ENCODE results near the gene MPHOSPH10. TPM values are rescaled to one million over a fixed set of nuclear protein-coding genes. Genes with fewer than 3 reads are reported as not detected.
A peak's percentile ranks its signal among the peaks of the same experiment; 100 is the strongest.

The MPHOSPH10 gene
- total and polyA plus RNA-seq, 4 donors, result 16.8 to 40.6 (median 25.0) TPM

DNA sequence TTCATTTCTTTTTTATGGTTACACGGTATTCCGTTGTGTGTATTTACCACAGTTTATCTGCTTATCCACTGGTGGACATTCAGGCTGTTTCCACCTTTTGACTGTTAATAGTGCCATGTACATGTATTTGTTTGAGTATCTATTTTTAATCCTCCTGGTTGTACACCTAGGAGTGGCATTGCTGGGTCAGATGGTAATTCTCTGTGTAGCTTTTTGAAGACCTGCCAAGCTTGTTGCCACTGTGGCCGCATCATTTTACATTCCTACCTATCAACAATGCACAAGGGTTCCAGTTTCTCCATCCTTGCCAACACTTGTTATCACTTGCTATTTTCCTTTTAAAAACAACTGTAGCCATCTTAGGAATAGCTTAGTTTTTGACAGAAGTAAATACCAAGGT lies 13.3 kb downstream of the MPHOSPH10 start:
- Histone ChIP-seq H3K27ac (ENCODE audit: low read depth in 1 of 2, low read length in 1 of 2) (no peak overlapping the region), H3K4me3 (no peak overlapping the region), H3K9me3 (ENCODE audit: control insufficient read depth in 4 of 4, insufficient read depth in 3 of 4, low read length in 3 of 4) (no peaks in the 10 kb centered on the region), H3K9ac (ENCODE audit: insufficient read depth in 1 of 2, low read length in 2 of 2) (no peak overlapping the region), H3K4me1 (ENCODE audit: control insufficient read depth in 5 of 5, insufficient read depth in 5 of 5, low read length in 5 of 5) (no peaks in the 10 kb centered on the region), H3K27me3 (ENCODE audit: control insufficient read depth in 3 of 3, insufficient read depth in 3 of 3, low read length in 2 of 3) (no peaks in the 10 kb centered on the region), H3K36me3 (ENCODE audit: control insufficient read depth in 4 of 4, insufficient read depth in 4 of 4, low read length in 4 of 4) (peaks cover 32 to 65% (median 55%) of the 10 kb centered on the region in 4 donors)
- 90 to 96% methylated on average over 3 of the region's 3 CpGs for WGBS, 2 donors
- no peak for TF ChIP-seq CTCF (IDR thresholded peaks at IDR 0.05; ENCODE audit: control extremely low read depth, extremely low read depth)
- no peak for ATAC-seq (ENCODE audit: insufficient read depth, low FRiP score)
- no peak for DNase-seq

DNA sequence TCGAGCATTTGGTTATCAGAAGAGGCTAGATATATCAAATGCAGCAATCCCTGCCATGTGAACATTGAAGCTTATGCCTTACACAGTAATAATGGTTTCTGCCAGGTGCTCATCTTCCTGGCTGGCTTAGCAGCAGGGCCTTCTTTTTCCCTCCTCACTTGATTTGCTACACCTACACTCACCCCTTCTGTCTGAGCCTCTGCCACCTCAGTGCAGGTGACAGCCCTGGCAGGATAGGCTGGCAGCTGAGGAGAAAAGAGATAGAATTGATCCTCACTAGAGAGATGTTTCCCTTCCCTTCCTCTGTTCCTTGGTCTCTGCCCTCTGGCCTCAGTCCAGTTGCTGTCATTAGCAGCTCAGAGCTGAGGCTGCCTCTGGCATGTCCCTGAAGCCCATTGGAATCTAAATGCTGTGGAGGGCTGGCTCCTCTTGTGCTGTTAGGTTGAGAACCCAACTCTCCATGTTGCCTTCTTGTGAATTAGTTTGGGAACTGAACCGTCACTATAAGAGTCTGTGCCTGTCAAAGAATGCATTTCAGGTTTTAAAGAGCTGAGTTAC lies 18.2 kb downstream of the MPHOSPH10 start:
- H3K27ac ChIP-seq (ENCODE audit: low read depth in 1 of 2, low read length in 1 of 2), result no peak overlapping the region
- no peaks in the 10 kb centered on the region for H3K27me3 ChIP-seq (ENCODE audit: control insufficient read depth in 3 of 3, insufficient read depth in 3 of 3, low read length in 2 of 3)
- no peak for DNase-seq
- H3K4me3 ChIP-seq, result no peak overlapping the region
- ATAC-seq (ENCODE audit: insufficient read depth, low FRiP score), result no peak
- no peaks in the 10 kb centered on the region for H3K9me3 ChIP-seq (ENCODE audit: control insufficient read depth in 4 of 4, insufficient read depth in 3 of 4, low read length in 3 of 4)
- peaks cover 31 to 43% (median 36%) of the 10 kb centered on the region in 4 donors for H3K36me3 ChIP-seq (ENCODE audit: control insufficient read depth in 4 of 4, insufficient read depth in 4 of 4, low read length in 4 of 4)
- 92 to 98% methylated on average over 2 of the region's 2 CpGs for WGBS, 2 donors
- no peak overlapping the region for H3K9ac ChIP-seq (ENCODE audit: insufficient read depth in 1 of 2, low read length in 2 of 2)
- TF ChIP-seq CTCF (IDR thresholded peaks at IDR 0.05; ENCODE audit: control extremely low read depth, extremely low read depth), result no peak
- peaks cover 0 to 2% (median 0%) of the 10 kb centered on the region in 5 donors for H3K4me1 ChIP-seq (ENCODE audit: control insufficient read depth in 5 of 5, insufficient read depth in 5 of 5, low read length in 5 of 5)

- peaks cover 21 to 28% (median 26%) of the 10 kb centered on the region in 4 donors for H3K36me3 ChIP-seq (ENCODE audit: control insufficient read depth in 4 of 4, insufficient read depth in 4 of 4, low read length in 4 of 4)
- no peak overlapping the region for H3K4me3 ChIP-seq
- no peak for ATAC-seq (ENCODE audit: insufficient read depth, low FRiP score)
Measured at GRCh38 chr2:71150082-71150816, 19.8 kb downstream of the MPHOSPH10 start.

More at GRCh38 chr2:71150082-71150816, 19.8 kb downstream of the MPHOSPH10 start:
- Histone ChIP-seq H3K4me1 (ENCODE audit: control insufficient read depth in 5 of 5, insufficient read depth in 5 of 5, low read length in 5 of 5) (peaks cover 0 to 2% (median 0%) of the 10 kb centered on the region in 5 donors), H3K27me3 (ENCODE audit: control insufficient read depth in 3 of 3, insufficient read depth in 3 of 3, low read length in 2 of 3) (peaks cover 0 to 3% (median 0%) of the 10 kb centered on the region in 3 donors), H3K27ac (ENCODE audit: low read depth in 1 of 2, low read length in 1 of 2) (no peak overlapping the region), H3K9me3 (ENCODE audit: control insufficient read depth in 4 of 4, insufficient read depth in 3 of 4, low read length in 3 of 4) (no peaks in the 10 kb centered on the region), H3K9ac (ENCODE audit: insufficient read depth in 1 of 2, low read length in 2 of 2) (no peak overlapping the region)
- WGBS, 2 donors, result 49 to 71% methylated on average over 3 of the region's 3 CpGs
- DNase-seq, result peak in 2 of 3 donors; percentile 7 to 9
- TF ChIP-seq CTCF (IDR thresholded peaks at IDR 0.05; ENCODE audit: control extremely low read depth, extremely low read depth), result no peak
